Measurements from ENCODE around the gene PPFIA1.

The PPFIA1 gene

GRCh38 chr11:70298243-70298915, 27.9 kb downstream of the PPFIA1 start:
- DNase-seq, result no peak

- DNase-seq, result no peak
These were observed 29.1 kb downstream of the PPFIA1 start for GRCh38 chr11:70299636-70300035.

- no peak for DNase-seq
These were observed 30.7 kb downstream of the PPFIA1 start for GRCh38 chr11:70301191-70301590.

- no peak for DNase-seq
These were observed 31.4 kb downstream of the PPFIA1 start for GRCh38 chr11:70301721-70302418.

GRCh38 chr11:70302419-70302752, 31.9 kb downstream of the PPFIA1 start:
- no peak for DNase-seq

GRCh38 chr11:70303070-70303469, 32.6 kb downstream of the PPFIA1 start:
- DNase-seq, result no peak

- DNase-seq, result no peak
These were observed 33.7 kb downstream of the PPFIA1 start for GRCh38 chr11:70304208-70304603.

GRCh38 chr11:70305501-70305900, 35.0 kb downstream of the PPFIA1 start:
- DNase-seq, result no peak

GRCh38 chr11:70306586-70307033, 36.1 kb downstream of the PPFIA1 start:
- DNase-seq, result no peak

- DNase-seq, result no peak
These were observed 36.7 kb downstream of the PPFIA1 start for GRCh38 chr11:70307176-70307575.

- DNase-seq, result no peak
These were observed 41.1 kb downstream of the PPFIA1 start for GRCh38 chr11:70311616-70312015.

- DNase-seq, result no peak
These were observed 42.2 kb downstream of the PPFIA1 start for GRCh38 chr11:70312401-70313357.

- DNase-seq, result no peak
These were observed 43.5 kb downstream of the PPFIA1 start for GRCh38 chr11:70313945-70314344.

GRCh38 chr11:70314730-70315129, 44.2 kb downstream of the PPFIA1 start:
- DNase-seq, result no peak

- DNase-seq, result no peak
These were observed 45.2 kb downstream of the PPFIA1 start for GRCh38 chr11:70315716-70316115.

- no peak for DNase-seq
These were observed 47.3 kb downstream of the PPFIA1 start for GRCh38 chr11:70317581-70318305.

GRCh38 chr11:70319396-70320076, 49.0 kb downstream of the PPFIA1 start:
- no peak for DNase-seq

GRCh38 chr11:70322666-70323065, 52.2 kb downstream of the PPFIA1 start:
- no peak for DNase-seq

GRCh38 chr11:70323806-70324205, 53.3 kb downstream of the PPFIA1 start:
- DNase-seq, result no peak

- no peak for DNase-seq
These were observed 54.1 kb downstream of the PPFIA1 start for GRCh38 chr11:70324376-70325115.

- no peak for DNase-seq
These were observed 55.3 kb downstream of the PPFIA1 start for GRCh38 chr11:70325824-70326223.
